ENCODE data around the gene PSAP. TPM values are rescaled to one million over a fixed set of nuclear protein-coding genes. Genes with fewer than 3 reads are reported as not detected.

The PSAP gene
- total and polyA plus RNA-seq, 4 donors: 255 to 671 (median 472) TPM

DNA sequence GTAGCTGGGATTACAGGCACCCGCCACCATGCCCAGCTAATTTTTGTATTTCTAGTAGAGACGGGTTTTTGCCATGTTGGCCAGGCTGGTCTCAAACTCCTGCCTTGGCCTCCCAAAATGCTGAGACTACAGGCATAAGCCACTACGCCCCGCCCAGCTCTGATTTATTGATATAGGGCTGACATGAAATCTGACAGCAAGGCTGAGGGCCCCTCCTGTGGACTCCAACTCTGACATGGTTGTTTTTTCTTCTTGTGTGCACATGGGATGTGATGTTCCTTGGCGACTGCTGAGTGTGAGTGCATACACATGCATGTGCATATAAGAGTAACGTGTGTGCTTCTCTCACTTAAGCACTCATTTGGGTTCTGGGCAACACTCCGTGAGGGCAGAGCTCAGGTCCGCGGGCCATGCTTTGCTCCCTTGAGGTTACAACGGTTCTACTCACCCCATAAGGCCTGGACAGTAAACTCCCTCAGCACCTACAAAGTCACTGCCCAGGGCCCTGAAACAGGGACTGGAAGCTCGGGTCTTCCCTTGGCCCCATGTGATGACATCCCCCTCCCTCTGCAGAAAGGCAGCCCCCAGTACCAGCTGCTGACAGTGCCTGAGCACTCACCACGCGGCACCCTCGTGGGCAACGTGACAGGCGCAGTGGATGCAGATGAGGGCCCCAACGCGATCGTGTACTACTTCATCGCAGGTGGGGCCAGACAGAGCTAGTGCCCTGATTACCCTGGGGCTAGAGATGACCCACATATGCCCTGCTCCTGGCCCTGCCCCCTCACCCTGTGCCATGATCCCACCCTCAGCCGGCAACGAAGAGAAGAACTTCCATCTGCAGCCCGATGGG is 44.1 kb downstream of the PSAP start:
- Histone ChIP-seq H3K36me3 (ENCODE audit: control insufficient read depth in 4 of 4, insufficient read depth in 3 of 4, low read depth in 1 of 4, low read length in 3 of 4) (peaks cover 0 to 2% (median 0%) of the 10 kb centered on the region in 4 donors), H3K9me3 (ENCODE audit: control insufficient read depth in 4 of 4, low read length in 3 of 4) (no peaks in the 10 kb centered on the region), H3K27ac (ENCODE audit: low read depth in 1 of 2, low read length in 2 of 2) (no peak overlapping the region), H3K4me3 (ENCODE audit: low read depth in 1 of 3, low read length in 3 of 3) (no peak overlapping the region), H3K27me3 (ENCODE audit: control insufficient read depth in 4 of 4, insufficient read depth in 4 of 4, low read length in 3 of 4) (no peaks in the 10 kb centered on the region), H3K9ac (ENCODE audit: low read depth in 1 of 2, low read length in 2 of 2) (no peak overlapping the region), H3K4me1 (ENCODE audit: control insufficient read depth in 4 of 4, insufficient read depth in 4 of 4, low read length in 3 of 4) (no peaks in the 10 kb centered on the region)
- WGBS: 93% methylated on average over 23 of the region's 23 CpGs
- DNase-seq (ENCODE audit: low spot score): no peak
- TF ChIP-seq, protein P1, sequence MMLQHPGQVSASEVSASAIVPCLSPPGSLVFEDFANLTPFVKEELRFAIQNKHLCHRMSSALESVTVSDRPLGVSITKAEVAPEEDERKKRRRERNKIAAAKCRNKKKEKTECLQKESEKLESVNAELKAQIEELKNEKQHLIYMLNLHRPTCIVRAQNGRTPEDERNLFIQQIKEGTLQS (IDR thresholded peaks at IDR 0.05): no peak
- TF ChIP-seq RAD21 (IDR thresholded peaks at IDR 0.05): no peak
- TF ChIP-seq TAF1 (conservative IDR thresholded peaks at IDR 0.05): no peak
- TF ChIP-seq YY1 (IDR thresholded peaks at IDR 0.05): no peak
- no peak for TF ChIP-seq SP1 (IDR thresholded peaks at IDR 0.05)
- TF ChIP-seq, protein P2, sequence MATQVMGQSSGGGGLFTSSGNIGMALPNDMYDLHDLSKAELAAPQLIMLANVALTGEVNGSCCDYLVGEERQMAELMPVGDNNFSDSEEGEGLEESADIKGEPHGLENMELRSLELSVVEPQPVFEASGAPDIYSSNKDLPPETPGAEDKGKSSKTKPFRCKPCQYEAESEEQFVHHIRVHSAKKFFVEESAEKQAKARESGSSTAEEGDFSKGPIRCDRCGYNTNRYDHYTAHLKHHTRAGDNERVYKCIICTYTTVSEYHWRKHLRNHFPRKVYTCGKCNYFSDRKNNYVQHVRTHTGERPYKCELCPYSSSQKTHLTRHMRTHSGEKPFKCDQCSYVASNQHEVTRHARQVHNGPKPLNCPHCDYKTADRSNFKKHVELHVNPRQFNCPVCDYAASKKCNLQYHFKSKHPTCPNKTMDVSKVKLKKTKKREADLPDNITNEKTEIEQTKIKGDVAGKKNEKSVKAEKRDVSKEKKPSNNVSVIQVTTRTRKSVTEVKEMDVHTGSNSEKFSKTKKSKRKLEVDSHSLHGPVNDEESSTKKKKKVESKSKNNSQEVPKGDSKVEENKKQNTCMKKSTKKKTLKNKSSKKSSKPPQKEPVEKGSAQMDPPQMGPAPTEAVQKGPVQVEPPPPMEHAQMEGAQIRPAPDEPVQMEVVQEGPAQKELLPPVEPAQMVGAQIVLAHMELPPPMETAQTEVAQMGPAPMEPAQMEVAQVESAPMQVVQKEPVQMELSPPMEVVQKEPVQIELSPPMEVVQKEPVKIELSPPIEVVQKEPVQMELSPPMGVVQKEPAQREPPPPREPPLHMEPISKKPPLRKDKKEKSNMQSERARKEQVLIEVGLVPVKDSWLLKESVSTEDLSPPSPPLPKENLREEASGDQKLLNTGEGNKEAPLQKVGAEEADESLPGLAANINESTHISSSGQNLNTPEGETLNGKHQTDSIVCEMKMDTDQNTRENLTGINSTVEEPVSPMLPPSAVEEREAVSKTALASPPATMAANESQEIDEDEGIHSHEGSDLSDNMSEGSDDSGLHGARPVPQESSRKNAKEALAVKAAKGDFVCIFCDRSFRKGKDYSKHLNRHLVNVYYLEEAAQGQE (IDR thresholded peaks at IDR 0.05): no peak
- TF ChIP-seq, protein P3, sequence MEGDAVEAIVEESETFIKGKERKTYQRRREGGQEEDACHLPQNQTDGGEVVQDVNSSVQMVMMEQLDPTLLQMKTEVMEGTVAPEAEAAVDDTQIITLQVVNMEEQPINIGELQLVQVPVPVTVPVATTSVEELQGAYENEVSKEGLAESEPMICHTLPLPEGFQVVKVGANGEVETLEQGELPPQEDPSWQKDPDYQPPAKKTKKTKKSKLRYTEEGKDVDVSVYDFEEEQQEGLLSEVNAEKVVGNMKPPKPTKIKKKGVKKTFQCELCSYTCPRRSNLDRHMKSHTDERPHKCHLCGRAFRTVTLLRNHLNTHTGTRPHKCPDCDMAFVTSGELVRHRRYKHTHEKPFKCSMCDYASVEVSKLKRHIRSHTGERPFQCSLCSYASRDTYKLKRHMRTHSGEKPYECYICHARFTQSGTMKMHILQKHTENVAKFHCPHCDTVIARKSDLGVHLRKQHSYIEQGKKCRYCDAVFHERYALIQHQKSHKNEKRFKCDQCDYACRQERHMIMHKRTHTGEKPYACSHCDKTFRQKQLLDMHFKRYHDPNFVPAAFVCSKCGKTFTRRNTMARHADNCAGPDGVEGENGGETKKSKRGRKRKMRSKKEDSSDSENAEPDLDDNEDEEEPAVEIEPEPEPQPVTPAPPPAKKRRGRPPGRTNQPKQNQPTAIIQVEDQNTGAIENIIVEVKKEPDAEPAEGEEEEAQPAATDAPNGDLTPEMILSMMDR (IDR thresholded peaks at IDR 0.05; ENCODE audit: low read depth, low read length, missing input control): no peak
- no peak for TF ChIP-seq EGR1 (IDR thresholded peaks at IDR 0.05; ENCODE audit: low read depth in 2 of 2)
- TF ChIP-seq GABPA (IDR thresholded peaks at IDR 0.05 in 1 of 2, conservative IDR thresholded peaks at IDR 0.05 in 1 of 2): no peak
- TF ChIP-seq FOXA2 (IDR thresholded peaks at IDR 0.05): no peak
- no peak for TF ChIP-seq FOXA1 (IDR thresholded peaks at IDR 0.05)
- TF ChIP-seq, protein P4, sequence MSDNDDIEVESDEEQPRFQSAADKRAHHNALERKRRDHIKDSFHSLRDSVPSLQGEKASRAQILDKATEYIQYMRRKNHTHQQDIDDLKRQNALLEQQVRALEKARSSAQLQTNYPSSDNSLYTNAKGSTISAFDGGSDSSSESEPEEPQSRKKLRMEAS (IDR thresholded peaks at IDR 0.05): no peak
- no peak for TF ChIP-seq HNF4A (conservative IDR thresholded peaks at IDR 0.05)
- TF ChIP-seq HNF4G (IDR thresholded peaks at IDR 0.05): no peak
- TF ChIP-seq NR2F2 (IDR thresholded peaks at IDR 0.05): no peak
- TF ChIP-seq JUND (IDR thresholded peaks at IDR 0.05): no peak
- TF ChIP-seq, protein P5, sequence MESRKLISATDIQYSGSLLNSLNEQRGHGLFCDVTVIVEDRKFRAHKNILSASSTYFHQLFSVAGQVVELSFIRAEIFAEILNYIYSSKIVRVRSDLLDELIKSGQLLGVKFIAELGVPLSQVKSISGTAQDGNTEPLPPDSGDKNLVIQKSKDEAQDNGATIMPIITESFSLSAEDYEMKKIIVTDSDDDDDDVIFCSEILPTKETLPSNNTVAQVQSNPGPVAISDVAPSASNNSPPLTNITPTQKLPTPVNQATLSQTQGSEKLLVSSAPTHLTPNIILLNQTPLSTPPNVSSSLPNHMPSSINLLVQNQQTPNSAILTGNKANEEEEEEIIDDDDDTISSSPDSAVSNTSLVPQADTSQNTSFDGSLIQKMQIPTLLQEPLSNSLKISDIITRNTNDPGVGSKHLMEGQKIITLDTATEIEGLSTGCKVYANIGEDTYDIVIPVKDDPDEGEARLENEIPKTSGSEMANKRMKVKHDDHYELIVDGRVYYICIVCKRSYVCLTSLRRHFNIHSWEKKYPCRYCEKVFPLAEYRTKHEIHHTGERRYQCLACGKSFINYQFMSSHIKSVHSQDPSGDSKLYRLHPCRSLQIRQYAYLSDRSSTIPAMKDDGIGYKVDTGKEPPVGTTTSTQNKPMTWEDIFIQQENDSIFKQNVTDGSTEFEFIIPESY (IDR thresholded peaks at IDR 0.05): no peak

Measured in liver (tissue), 9 donors.